Uterus (tissue), 4 donors: ENCODE data around the gene SENP8. TPM values are rescaled to one million over a fixed set of nuclear protein-coding genes. Genes with fewer than 3 reads are reported as not detected.
"Not testable (repeated sequence)": the region's sequence is repeated elsewhere in the genome, so short reads cannot be mapped to it uniquely, and the experiment has no call there.

Experiments
- DNase-seq, 2 donors: peaks; one replicate each; pipeline ENCODE4 v3.0.0-alpha.2; 2019 to 2020
- H3K27ac ChIP-seq, 2 donors: fragments of 200-600 bp; sonication (generic); 1 replicate in 1 of 2; 2 replicates in 1 of 2; pipeline ENCODE4 v1.5.1; 2016 to 2018
- H3K27me3 ChIP-seq, 2 donors: fragments of 200-600 bp; sonication (generic); one replicate each; pipeline ENCODE4 v1.5.1; 2018 to 2019; ENCODE audit warnings: control low read depth in 1 of 2
- H3K36me3 ChIP-seq, 2 donors: fragments of 200-600 bp; sonication (generic); one replicate each; pipeline ENCODE4 v1.5.1; 2019; ENCODE audit warnings: control low read depth in 1 of 2
- H3K4me1 ChIP-seq, 2 donors: fragments of 200-600 bp; sonication (generic); one replicate each; pipeline ENCODE4 v1.5.1; 2018 to 2019; ENCODE audit warnings: control low read depth in 1 of 2
- H3K4me3 ChIP-seq, 2 donors: fragments of 200-600 bp; sonication (generic); 1 replicate in 1 of 2; 2 replicates in 1 of 2; pipeline ENCODE4 v1.5.1; 2018 to 2019; ENCODE audit warnings: mild to moderate bottlenecking in 1 of 2
- H3K9me3 ChIP-seq, 2 donors: fragments of 200-600 bp; sonication (generic); one replicate each; pipeline ENCODE4 v1.5.1; 2019; ENCODE audit warnings: control low read depth in 1 of 2
- POLR2A ChIP-seq, 2 donors: fragments of 450-650 bp; IDR thresholded peaks; one replicate each; pipeline ENCODE4 v1.6.1; 2016; ENCODE audit warnings: antibody characterized with exemption in 2 of 2, mild to moderate bottlenecking in 1 of 2, moderate library complexity in 1 of 2
- intact Hi-C: fragments of 100-400 bp; cut with DNase I; formaldehyde crosslinking; loops from one replicate; pipeline ENCODE4 v1.15.1; 2023; ENCODE audit warnings: low total_unique reads
- total RNA-seq, 4 donors: library from RNA; depleted of rRNA in 3 of 4; stranded (reverse); fragments of >200 nt in 3 of 4; gene quantifications; one replicate each; pipeline versions ENCODE4 v1.1.0 to v1.2.4, GENCODE V29; 2014 to 2023
- TF ChIP-seq, protein P1 (sequence below), 4 experiments: fragments of 200-600 bp in 2 of 4; fragments of 450-650 bp in 2 of 4; sonication (generic) in 2 of 4; IDR thresholded peaks; one replicate each; pipeline ENCODE4 v1.5.1; 2016 to 2019; ENCODE audit warnings: antibody characterized with exemption in 4 of 4, mild to moderate bottlenecking in 2 of 4, moderate library complexity in 1 of 4
- donor health status: DM: yes; HTN: yes; CAD: no.

The SENP8 gene
- 1 to 10 TPM in 3 of 4 donors, under 1 TPM in 1; 0.77 to 5.6 (median 3.5) TPM for total RNA-seq

DNA sequence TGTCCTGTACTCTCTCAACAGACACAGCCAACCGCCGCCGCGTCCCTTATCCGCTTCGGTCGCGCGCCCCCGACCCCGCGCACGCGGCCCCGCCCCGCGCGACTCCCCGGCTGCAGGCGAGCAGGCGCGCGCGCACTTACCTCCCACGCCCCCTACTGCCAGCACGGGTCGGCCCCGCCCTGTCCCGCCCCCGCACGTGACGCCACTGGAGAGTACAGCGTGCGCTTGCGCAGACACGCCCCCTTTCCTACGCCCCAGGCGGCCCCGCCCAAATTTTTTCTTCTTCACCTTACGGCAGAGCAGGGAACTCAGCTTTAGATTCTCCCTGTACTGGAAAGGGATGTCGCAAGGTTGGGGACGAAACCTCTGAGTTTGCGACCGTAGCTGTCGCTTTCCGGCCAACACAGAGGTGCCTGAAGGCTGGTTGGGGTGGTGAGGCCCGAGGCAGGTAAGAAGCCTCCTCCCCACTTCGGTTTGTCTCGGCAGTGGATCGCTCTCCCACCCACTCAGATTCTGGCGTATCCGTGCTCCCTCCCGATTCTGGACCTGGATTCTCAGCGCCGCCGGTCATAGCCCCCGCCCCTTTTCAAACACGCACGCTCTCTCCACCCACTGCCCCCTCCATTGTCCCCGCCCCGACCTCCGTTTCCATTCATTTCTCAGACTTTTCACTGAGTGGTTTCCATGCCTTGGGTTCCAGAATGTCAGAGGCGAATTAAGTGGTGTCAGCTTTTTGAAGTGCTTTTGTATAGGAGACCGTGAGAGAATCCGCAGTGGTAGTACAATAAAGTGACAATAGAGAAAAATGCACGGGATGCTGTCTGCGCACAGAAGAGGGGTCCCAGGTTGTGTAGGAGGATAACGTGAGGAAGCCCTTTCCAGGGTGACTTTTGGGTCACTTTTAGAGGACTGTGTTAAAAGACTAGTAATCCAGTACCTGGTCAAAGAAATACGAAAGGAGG, at the start of gene SENP8, which contains the start of gene MYO9A:
TSS of gene SENP8 (plus strand) at position 387 of the 962 bp plus-strand sequence. CDS start 21,221 bp downstream, outside the sequence.
TSS of gene MYO9A (minus strand) at position 134 of the 962 bp plus-strand sequence. CDS start 71,587 bp downstream, outside the sequence.
- intact Hi-C loops, result no loop called here
- no peaks in the 10 kb centered on the region for H3K27me3 ChIP-seq

GRCh38 chr15:72068856-72069255, 49.3 kb upstream of the SENP8 start:
- H3K4me3 ChIP-seq, result no peak overlapping the region
- no peaks in the 10 kb centered on the region for H3K27me3 ChIP-seq
- intact Hi-C loops, result no loop called here
- TF ChIP-seq POLR2A (IDR thresholded peaks at IDR 0.05), result no peak
- TF ChIP-seq, protein P1, sequence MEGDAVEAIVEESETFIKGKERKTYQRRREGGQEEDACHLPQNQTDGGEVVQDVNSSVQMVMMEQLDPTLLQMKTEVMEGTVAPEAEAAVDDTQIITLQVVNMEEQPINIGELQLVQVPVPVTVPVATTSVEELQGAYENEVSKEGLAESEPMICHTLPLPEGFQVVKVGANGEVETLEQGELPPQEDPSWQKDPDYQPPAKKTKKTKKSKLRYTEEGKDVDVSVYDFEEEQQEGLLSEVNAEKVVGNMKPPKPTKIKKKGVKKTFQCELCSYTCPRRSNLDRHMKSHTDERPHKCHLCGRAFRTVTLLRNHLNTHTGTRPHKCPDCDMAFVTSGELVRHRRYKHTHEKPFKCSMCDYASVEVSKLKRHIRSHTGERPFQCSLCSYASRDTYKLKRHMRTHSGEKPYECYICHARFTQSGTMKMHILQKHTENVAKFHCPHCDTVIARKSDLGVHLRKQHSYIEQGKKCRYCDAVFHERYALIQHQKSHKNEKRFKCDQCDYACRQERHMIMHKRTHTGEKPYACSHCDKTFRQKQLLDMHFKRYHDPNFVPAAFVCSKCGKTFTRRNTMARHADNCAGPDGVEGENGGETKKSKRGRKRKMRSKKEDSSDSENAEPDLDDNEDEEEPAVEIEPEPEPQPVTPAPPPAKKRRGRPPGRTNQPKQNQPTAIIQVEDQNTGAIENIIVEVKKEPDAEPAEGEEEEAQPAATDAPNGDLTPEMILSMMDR (IDR thresholded peaks at IDR 0.05), result no peak
- no peaks in the 10 kb centered on the region for H3K36me3 ChIP-seq
- no peaks in the 10 kb centered on the region for H3K9me3 ChIP-seq
- peaks cover 0 to 7% of the 10 kb centered on the region in 2 donors for H3K4me1 ChIP-seq
- no peak overlapping the region for H3K27ac ChIP-seq
- DNase-seq, result no peak

More for the DNA sequence above, at the start of gene SENP8, which contains the start of gene MYO9A:
- Histone ChIP-seq H3K9me3 (no peaks in the 10 kb centered on the region), H3K4me3 (peak within 1 kb of the TSS; percentile 76 to 94), H3K4me1 (peaks cover 3 to 4% of the 10 kb centered on the region in 2 donors), H3K36me3 (no peaks in the 10 kb centered on the region), H3K27ac (peak within 1 kb of the TSS; percentile 96 to 97)
- peak; percentile 98 for DNase-seq
- peak; percentile 81 to 90 for TF ChIP-seq POLR2A (IDR thresholded peaks at IDR 0.05)
- TF ChIP-seq, protein P1 (IDR thresholded peaks at IDR 0.05), result peak in 3 of 4 experiments; percentile 14 to 30 (median 19)

DNA sequence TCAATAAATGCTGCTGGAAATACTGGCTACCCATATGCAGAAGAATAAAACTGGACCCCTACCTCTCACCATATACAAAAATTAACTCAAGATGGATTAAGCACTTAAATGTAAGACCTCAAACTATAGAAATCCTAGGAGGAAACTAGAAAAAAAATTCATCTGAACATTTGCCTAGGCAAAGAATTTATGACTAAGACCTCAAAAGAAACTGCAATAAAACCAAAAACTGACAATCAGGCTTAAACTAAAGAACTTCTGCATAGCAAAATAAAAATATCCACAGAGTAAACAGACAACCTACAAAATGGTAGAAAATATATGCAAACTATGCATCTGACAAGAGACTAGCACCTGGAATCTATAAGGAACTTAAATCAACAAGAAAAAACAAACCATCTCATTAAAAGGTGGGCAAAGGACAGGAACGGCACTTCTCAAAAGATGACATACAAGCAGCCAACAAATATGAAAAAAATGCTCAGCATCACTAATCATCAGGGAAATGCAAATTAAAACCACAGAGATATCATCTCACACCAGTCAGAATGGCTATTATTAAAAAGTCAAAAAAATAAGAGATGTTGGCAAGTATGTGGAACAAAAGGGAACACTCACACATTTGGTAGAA, 47.3 kb upstream of the SENP8 start:
- no peak for TF ChIP-seq POLR2A (IDR thresholded peaks at IDR 0.05)
- TF ChIP-seq, protein P1 (IDR thresholded peaks at IDR 0.05), result no peak
- Histone ChIP-seq H3K4me1 (peaks cover 0 to 7% of the 10 kb centered on the region in 2 donors), H3K9me3 (no peaks in the 10 kb centered on the region), H3K27me3 (no peaks in the 10 kb centered on the region), H3K27ac (no peak overlapping the region), H3K36me3 (no peaks in the 10 kb centered on the region), H3K4me3 (no peak overlapping the region)
- no peak for DNase-seq
- intact Hi-C loops, result no loop called here

- intact Hi-C loops, H3K27me3 ChIP-seq, H3K36me3 ChIP-seq, H3K4me1 ChIP-seq, H3K27ac ChIP-seq, DNase-seq, H3K4me3 ChIP-seq, H3K9me3 ChIP-seq: not testable (repeated sequence)
Observed at GRCh38 chr15:72071448-72071825, 46.8 kb upstream of the SENP8 start.

- Histone ChIP-seq H3K4me3 (no peak overlapping the region), H3K27me3 (no peaks in the 10 kb centered on the region), H3K27ac (peak overlapping the region in 1 of 2 donors; percentile 12), H3K36me3 (no peaks in the 10 kb centered on the region), H3K9me3 (no peaks in the 10 kb centered on the region), H3K4me1 (peaks cover 0 to 7% of the 10 kb centered on the region in 2 donors)
- no peak for TF ChIP-seq POLR2A (IDR thresholded peaks at IDR 0.05)
- TF ChIP-seq, protein P1 (IDR thresholded peaks at IDR 0.05), result no peak
- DNase-seq, result no peak
- intact Hi-C loops, result no loop called here
Observed at GRCh38 chr15:72074335-72075060, 43.7 kb upstream of the SENP8 start.
